Kidney (tissue), 14 donors: Measurements from ENCODE around the gene TNFAIP3. TPM values are rescaled to one million over a fixed set of nuclear protein-coding genes. Genes with fewer than 3 reads are reported as not detected.
A peak's percentile ranks its signal among the peaks of the same experiment; 100 is the strongest.

Source experiments
- DNase-seq, 5 donors: peaks; one replicate each; pipeline ENCODE4 v3.0.0-alpha.2; 2013 to 2020
- FAIRE-seq: peaks from 2 replicates; lab custom pipeline; 2012; peaks lifted over from hg19 to GRCh38; lab: Jason Lieb, UNC
- H3K27ac ChIP-seq, 2 donors: one replicate each; pipeline ENCODE4 v1.7.0; 2013; ENCODE audit warnings: low read depth in 2 of 2, low read length in 2 of 2, inconsistent platforms in 1 of 2
- H3K27me3 ChIP-seq: one replicate; pipeline ENCODE4 v1.7.1; 2013; ENCODE audit warnings: low read length, inconsistent platforms; ENCODE audit not compliant: control insufficient read depth, insufficient read depth
- H3K36me3 ChIP-seq, 3 donors: one replicate each; pipeline versions ENCODE4 v1.7.0 to v1.7.1; 2013; ENCODE audit warnings: low read length in 3 of 3, control low read depth in 1 of 3, inconsistent platforms in 1 of 3; ENCODE audit not compliant: insufficient read depth in 3 of 3, control insufficient read depth in 2 of 3
- H3K4me1 ChIP-seq, 3 donors: one replicate each; pipeline versions ENCODE4 v1.7.0 to v1.7.1; 2013; ENCODE audit warnings: low read length in 3 of 3, inconsistent platforms in 1 of 3, low read depth in 1 of 3; ENCODE audit not compliant: control insufficient read depth in 2 of 3, insufficient read depth in 2 of 3
- H3K4me3 ChIP-seq, 3 donors: one replicate each; pipeline versions ENCODE4 v1.7.0 to v1.8.1; 2013; ENCODE audit warnings: low read length in 3 of 3, control low read depth in 1 of 3, inconsistent platforms in 1 of 3
- H3K9ac ChIP-seq, 3 donors: one replicate each; pipeline versions ENCODE4 v1.7.0 to v1.7.1; 2013; ENCODE audit warnings: low read length in 3 of 3, control low read depth in 1 of 3, inconsistent platforms in 1 of 3
- H3K9me3 ChIP-seq, 3 donors: one replicate each; pipeline versions ENCODE4 v1.7.0 to v1.7.1; 2013; ENCODE audit warnings: low read length in 3 of 3, control low read depth in 1 of 3, inconsistent platforms in 1 of 3; ENCODE audit not compliant: control insufficient read depth in 2 of 3, insufficient read depth in 1 of 3
- CTCF ChIP-seq: IDR thresholded peaks from 3 replicates; pipeline ENCODE4 v1.5.1; 2012; ENCODE audit warnings: mild to moderate bottlenecking, moderate library complexity, borderline replicate concordance; ENCODE audit not compliant: insufficient read depth; ENCODE audit errors: extremely low read depth
- intact Hi-C: fragments of 100-400 bp; cut with DNase I; formaldehyde crosslinking; loops from one replicate; pipeline ENCODE4 v1.11.1; 2022
- polyA plus RNA-seq: library from polyadenylated mRNA; stranded (reverse); fragments of 350-450 nt; fragmentation: Illumina TruSeq; extraction: RNeasy Lipid Tissue Mini Kit (QIAGEN cat#74804); gene quantifications from one replicate; pipeline ENCODE4 v1.2.3, GENCODE V29; 2014; ENCODE audit warnings: low read depth, low replicate concordance; ENCODE audit not compliant: insufficient read depth
- total RNA-seq: library from RNA; stranded (reverse); fragmentation: NEBNext Ultra II Directional; extraction: Animal tissue kit (Norgen Biotek cat#: 25700); gene quantifications from one replicate; pipeline ENCODE4 v1.2.1, GENCODE V29; 2021
- donor health status: control.
- donor health status: control.
- donor health status: control.
- donor health status: control.
- donor health status: control.
- donor health status: DM: yes; HTN: yes; CAD: no.
- donor health status: Normal renal cell carcinoma (clear cell type).

Gene TNFAIP3
- total and polyA plus RNA-seq, 2 donors from 2014 or later: 2.8 to 52.6 TPM

- Histone ChIP-seq H3K9me3 (no peaks in the 10 kb centered on the region), H3K4me3 (no peak overlapping the region), H3K27ac (no peak overlapping the region), H3K36me3 (no peaks in the 10 kb centered on the region), H3K27me3 (no peaks in the 10 kb centered on the region), H3K4me1 (peaks cover 0 to 7% (median 0%) of the 10 kb centered on the region in 3 donors), H3K9ac (no peak overlapping the region)
- no peak for TF ChIP-seq CTCF
- FAIRE-seq (no peak), DNase-seq (no peak)
- intact Hi-C loops: no loop called here
Observed at GRCh38 chr6:137863091-137863797, 3.8 kb upstream of the TNFAIP3 start.

- H3K9me3 ChIP-seq: no peaks in the 10 kb centered on the region
- no peak overlapping the region for H3K4me3 ChIP-seq
- no peak overlapping the region for H3K9ac ChIP-seq
- DNase-seq (no peak), FAIRE-seq (no peak)
- H3K27me3 ChIP-seq: no peaks in the 10 kb centered on the region
- H3K36me3 ChIP-seq: no peaks in the 10 kb centered on the region
- intact Hi-C loops: no loop called here
- H3K27ac ChIP-seq: no peak overlapping the region
- peaks cover 0 to 7% (median 0%) of the 10 kb centered on the region in 3 donors for H3K4me1 ChIP-seq
- no peak for TF ChIP-seq CTCF
Observed at GRCh38 chr6:137864812-137865508, 2.1 kb upstream of the TNFAIP3 start.

- H3K27me3 ChIP-seq: no peaks in the 10 kb centered on the region
- FAIRE-seq (no peak), DNase-seq (peak in 1 of 5 donors; percentile 80)
- H3K4me3 ChIP-seq: peak overlapping the region; percentile 68 to 78 (median 76)
- intact Hi-C loops: no loop called here
- peaks cover 0 to 7% (median 0%) of the 10 kb centered on the region in 3 donors for H3K4me1 ChIP-seq
- H3K9ac ChIP-seq: peak overlapping the region; percentile 60 to 74 (median 61)
- H3K36me3 ChIP-seq: no peaks in the 10 kb centered on the region
- peak overlapping the region; percentile 26 to 86 for H3K27ac ChIP-seq
- no peak for TF ChIP-seq CTCF
- H3K9me3 ChIP-seq: no peaks in the 10 kb centered on the region
Observed at GRCh38 chr6:137866200-137866913, 702 bp upstream of the TNFAIP3 start.
